Right kidney (tissue), 1 donor: ENCODE data around the gene ATP23.

Source experiments
- DNase-seq: peaks from one replicate; pipeline ENCODE4 v3.0.0-alpha.2; 2016

Gene ATP23

GRCh38 chr12:57983146-57983857 is 41.9 kb downstream of the ATP23 start:
- peak; percentile 10 for DNase-seq

GRCh38 chr12:57983858-57984505 is 42.6 kb downstream of the ATP23 start:
- no peak for DNase-seq

- no peak for DNase-seq
These were observed 43.3 kb downstream of the ATP23 start for GRCh38 chr12:57984629-57985151.

- no peak for DNase-seq
These were observed 44.3 kb downstream of the ATP23 start for GRCh38 chr12:57985685-57986084.

- no peak for DNase-seq
These were observed 48.5 kb downstream of the ATP23 start for GRCh38 chr12:57989838-57990237.

- no peak for DNase-seq
These were observed 49.0 kb downstream of the ATP23 start for GRCh38 chr12:57990241-57990883.

- DNase-seq: no peak
These were observed 50.6 kb downstream of the ATP23 start for GRCh38 chr12:57992001-57992400.

GRCh38 chr12:57993030-57993429 is 51.7 kb downstream of the ATP23 start:
- no peak for DNase-seq

- DNase-seq: no peak
These were observed 52.5 kb downstream of the ATP23 start for GRCh38 chr12:57993834-57994233.

- DNase-seq: no peak
These were observed 55.2 kb downstream of the ATP23 start for GRCh38 chr12:57996520-57996919.

- no peak for DNase-seq
These were observed 56.9 kb downstream of the ATP23 start for GRCh38 chr12:57998251-57998650.

- DNase-seq: no peak
These were observed 59.1 kb downstream of the ATP23 start for GRCh38 chr12:58000499-58000898.

GRCh38 chr12:58007875-58008274 is 66.5 kb downstream of the ATP23 start:
- no peak for DNase-seq

- no peak for DNase-seq
These were observed 67.3 kb downstream of the ATP23 start for GRCh38 chr12:58008634-58009033.
